Nephron progenitor cell (in vitro differentiated cells): Measurements from ENCODE around the gene PDE6C.

Experiments
- DNase-seq: peaks from one replicate; pipeline ENCODE4 v3.0.0; 2021
- H3K27ac Mint-ChIP-seq: 2 replicates; pipeline ENCODE4 v1.8.0; 2021; ENCODE audit warnings: mild to moderate bottlenecking, moderate library complexity, mixed read lengths
- H3K27me3 Mint-ChIP-seq: 2 replicates; pipeline ENCODE4 v1.8.0; 2021; ENCODE audit warnings: mild to moderate bottlenecking, low read depth, mixed read lengths; ENCODE audit not compliant: poor library complexity
- H3K36me3 Mint-ChIP-seq: 2 replicates; pipeline ENCODE4 v1.8.0; 2021; ENCODE audit warnings: low read depth, mixed read lengths
- H3K4me1 Mint-ChIP-seq: 2 replicates; pipeline ENCODE4 v1.8.0; 2021; ENCODE audit warnings: mixed read lengths
- H3K4me3 Mint-ChIP-seq: 2 replicates; pipeline ENCODE4 v1.8.0; 2021; ENCODE audit warnings: mild to moderate bottlenecking, moderate library complexity, mixed read lengths
- H3K9me3 Mint-ChIP-seq: 2 replicates; pipeline ENCODE4 v1.8.0; 2021; ENCODE audit warnings: mild to moderate bottlenecking, moderate library complexity, mixed read lengths
- TF ChIP-seq, protein P1 (sequence below): fragments of 200-600 bp; sonication (generic); IDR thresholded peaks from 2 replicates; pipeline ENCODE4 v1.5.0; 2021; ENCODE audit warnings: antibody characterized with exemption

The PDE6C gene

DNA sequence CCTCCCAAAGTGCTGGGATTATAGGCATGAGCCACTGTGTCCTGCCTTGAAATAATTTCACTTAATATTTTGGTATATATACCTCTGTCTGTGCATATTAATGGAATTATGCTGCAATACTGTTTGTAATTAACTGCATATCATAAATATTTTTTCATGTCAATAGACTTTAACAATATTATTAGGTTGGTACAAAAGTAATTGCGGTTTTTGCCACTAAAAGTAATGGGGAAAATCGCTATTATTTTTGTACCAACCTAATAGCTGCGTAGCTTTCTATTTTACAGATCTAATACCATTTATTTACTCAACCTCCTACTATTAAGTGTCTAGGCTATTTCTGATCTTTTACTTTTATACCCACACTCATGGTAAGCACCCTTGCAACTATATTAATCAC, 3.9 kb upstream of the PDE6C start:
- TF ChIP-seq, protein P1, sequence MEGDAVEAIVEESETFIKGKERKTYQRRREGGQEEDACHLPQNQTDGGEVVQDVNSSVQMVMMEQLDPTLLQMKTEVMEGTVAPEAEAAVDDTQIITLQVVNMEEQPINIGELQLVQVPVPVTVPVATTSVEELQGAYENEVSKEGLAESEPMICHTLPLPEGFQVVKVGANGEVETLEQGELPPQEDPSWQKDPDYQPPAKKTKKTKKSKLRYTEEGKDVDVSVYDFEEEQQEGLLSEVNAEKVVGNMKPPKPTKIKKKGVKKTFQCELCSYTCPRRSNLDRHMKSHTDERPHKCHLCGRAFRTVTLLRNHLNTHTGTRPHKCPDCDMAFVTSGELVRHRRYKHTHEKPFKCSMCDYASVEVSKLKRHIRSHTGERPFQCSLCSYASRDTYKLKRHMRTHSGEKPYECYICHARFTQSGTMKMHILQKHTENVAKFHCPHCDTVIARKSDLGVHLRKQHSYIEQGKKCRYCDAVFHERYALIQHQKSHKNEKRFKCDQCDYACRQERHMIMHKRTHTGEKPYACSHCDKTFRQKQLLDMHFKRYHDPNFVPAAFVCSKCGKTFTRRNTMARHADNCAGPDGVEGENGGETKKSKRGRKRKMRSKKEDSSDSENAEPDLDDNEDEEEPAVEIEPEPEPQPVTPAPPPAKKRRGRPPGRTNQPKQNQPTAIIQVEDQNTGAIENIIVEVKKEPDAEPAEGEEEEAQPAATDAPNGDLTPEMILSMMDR, result no peak
- no peak overlapping the region for H3K4me3 Mint-ChIP-seq
- peaks cover 43% of the 10 kb centered on the region for H3K27me3 Mint-ChIP-seq
- no peak for DNase-seq
- no peaks in the 10 kb centered on the region for H3K36me3 Mint-ChIP-seq
- no peaks in the 10 kb centered on the region for H3K9me3 Mint-ChIP-seq
- H3K4me1 Mint-ChIP-seq, result no peaks in the 10 kb centered on the region
- no peak overlapping the region for H3K27ac Mint-ChIP-seq

DNA sequence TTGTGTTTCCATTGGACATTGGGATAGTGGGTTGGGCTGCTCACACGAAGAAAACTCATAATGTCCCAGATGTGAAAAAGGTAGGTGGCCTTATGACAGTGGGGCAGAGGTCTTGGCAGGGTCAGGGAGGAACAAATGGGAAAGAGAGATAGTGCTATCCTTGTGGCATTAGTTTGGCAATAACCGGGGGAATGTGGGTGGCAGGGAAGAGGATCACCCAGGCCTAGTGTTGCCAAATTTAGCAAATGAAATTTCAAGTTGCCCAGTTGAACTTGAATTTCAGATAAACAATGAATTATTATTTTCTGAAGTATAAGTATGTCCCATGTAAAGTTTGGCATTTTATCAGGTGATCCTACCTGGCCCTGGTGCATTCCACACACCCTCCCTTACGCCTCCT, 789 bp downstream of the PDE6C start:
- Mint-ChIP-seq H3K36me3 (no peaks in the 10 kb centered on the region), H3K9me3 (no peaks in the 10 kb centered on the region), H3K27me3 (peaks cover 19% of the 10 kb centered on the region), H3K4me3 (no peak overlapping the region), H3K27ac (no peak overlapping the region), H3K4me1 (peaks cover 5% of the 10 kb centered on the region)
- no peak for DNase-seq
- TF ChIP-seq, protein P1, result no peak

DNA sequence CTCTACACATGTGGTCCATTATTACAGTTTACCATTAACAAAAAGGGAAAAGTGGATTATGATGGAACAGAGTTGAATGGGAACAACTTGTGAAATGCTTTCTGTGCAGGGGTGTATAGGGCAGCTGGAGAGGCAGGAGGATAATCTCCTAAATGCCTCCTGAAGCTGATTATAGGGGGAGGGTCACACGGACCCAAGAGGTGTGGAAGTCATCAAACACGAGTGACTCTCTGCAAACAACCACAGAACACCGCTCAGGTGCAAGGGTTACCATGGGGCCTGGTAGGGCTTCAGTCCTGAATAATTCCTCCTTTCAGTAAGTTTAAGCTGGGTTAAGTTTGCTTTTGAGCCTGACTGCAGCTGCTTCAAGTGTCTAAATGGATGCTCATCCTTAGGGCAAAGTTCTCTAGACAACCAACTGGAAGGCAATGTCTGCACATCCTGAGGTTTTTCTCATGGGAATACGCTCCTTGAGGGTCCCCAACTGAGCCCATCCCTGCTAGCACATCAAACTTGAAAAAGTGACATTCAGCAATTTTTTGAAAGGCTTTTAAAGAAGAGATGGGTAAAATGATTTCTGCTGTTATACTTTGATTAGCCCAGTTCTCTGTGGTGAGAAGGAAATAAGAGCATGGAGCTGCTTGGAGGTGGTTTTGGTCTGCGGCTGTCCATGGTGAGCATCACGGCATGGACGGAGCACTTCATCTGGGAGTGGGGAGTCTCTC, 1.9 kb downstream of the PDE6C start:
- H3K27ac Mint-ChIP-seq, result no peak overlapping the region
- no peak overlapping the region for H3K4me3 Mint-ChIP-seq
- H3K27me3 Mint-ChIP-seq, result peaks cover 21% of the 10 kb centered on the region
- no peaks in the 10 kb centered on the region for H3K9me3 Mint-ChIP-seq
- no peaks in the 10 kb centered on the region for H3K36me3 Mint-ChIP-seq
- TF ChIP-seq, protein P1, result no peak
- peaks cover 5% of the 10 kb centered on the region for H3K4me1 Mint-ChIP-seq
- DNase-seq, result no peak

DNA sequence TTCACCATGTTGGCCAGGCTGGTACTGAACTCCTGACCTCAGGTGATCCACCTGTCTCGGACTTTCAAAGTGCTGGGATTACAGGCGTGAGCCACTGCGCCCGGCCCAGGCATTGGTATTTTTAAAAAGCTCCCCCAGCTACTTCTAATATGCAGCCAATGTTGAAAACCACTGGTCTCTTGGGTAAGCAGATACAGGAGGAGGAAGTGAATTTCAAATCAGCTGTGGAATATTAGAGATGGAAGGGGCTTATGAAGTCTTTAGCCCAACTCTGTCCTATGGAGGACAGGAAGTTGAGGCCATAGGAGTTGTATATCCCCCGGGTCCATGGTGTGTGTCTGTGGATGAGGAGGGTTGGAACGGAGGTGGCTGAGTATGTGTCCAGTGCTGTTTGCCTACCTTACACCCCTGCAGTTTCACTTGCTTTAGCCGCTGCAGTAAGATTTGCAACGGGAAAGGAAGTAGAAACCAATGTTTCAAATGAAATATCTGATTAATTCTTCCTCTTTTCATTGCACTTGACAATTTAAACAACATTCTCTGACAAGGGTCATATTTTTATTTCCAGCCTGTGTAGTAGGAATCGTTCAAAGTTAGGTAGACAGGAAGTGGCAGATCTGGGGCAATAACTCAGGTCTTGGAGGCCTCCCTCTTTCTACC, 3.4 kb downstream of the PDE6C start:
- H3K27ac Mint-ChIP-seq, result no peak overlapping the region

DNA sequence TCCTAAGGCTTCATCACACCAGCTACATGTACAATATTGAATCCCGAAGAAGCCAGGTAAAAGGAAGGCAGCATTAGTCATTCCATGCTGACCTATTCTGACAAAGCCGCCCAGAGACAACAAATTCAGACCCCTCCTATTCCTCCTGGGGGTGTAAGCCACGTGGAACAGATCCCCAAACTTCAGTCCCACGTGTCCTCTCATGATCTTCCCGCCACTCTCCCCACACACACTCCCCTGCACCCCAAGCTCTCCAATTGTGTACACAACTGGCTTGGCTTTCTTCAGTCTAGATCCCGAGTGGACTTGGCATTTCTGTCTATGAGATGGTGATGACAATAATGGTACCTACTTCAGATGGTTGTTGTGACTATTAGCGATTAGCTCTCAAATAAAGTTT, 8.6 kb downstream of the PDE6C start:
- Mint-ChIP-seq H3K4me3 (no peak overlapping the region), H3K36me3 (no peaks in the 10 kb centered on the region), H3K27me3 (peaks cover 48% of the 10 kb centered on the region), H3K9me3 (no peaks in the 10 kb centered on the region), H3K4me1 (peaks cover 5% of the 10 kb centered on the region), H3K27ac (no peak overlapping the region)
- TF ChIP-seq, protein P1, result no peak
- no peak for DNase-seq

More for the DNA sequence above, 3.4 kb downstream of the PDE6C start:
- no peak for DNase-seq
- no peaks in the 10 kb centered on the region for H3K9me3 Mint-ChIP-seq
- no peaks in the 10 kb centered on the region for H3K36me3 Mint-ChIP-seq
- peaks cover 26% of the 10 kb centered on the region for H3K27me3 Mint-ChIP-seq
- peaks cover 5% of the 10 kb centered on the region for H3K4me1 Mint-ChIP-seq
- no peak overlapping the region for H3K4me3 Mint-ChIP-seq
- TF ChIP-seq, protein P1, result no peak

DNA sequence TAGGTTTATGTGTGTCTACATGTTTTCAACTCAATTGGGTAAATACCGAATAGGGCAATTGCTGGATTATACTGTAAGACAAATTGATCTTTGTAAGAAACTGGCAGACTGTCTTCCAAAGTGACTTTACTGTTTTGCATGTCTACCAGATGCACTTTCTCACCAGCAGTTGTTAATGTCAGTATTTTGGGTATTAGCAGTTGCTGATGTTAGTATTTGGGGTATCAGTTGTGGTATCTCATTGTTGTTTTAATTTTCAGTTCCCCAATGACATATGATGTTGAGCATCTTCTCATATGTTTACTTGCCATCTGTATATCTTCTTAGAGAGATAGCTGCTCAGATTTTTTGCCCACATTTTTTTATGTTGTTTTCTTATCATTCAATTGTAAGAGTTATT, 10.6 kb downstream of the PDE6C start:
- Mint-ChIP-seq H3K27me3 (peaks cover 43% of the 10 kb centered on the region), H3K4me3 (no peak overlapping the region), H3K36me3 (no peaks in the 10 kb centered on the region), H3K27ac (no peak overlapping the region), H3K9me3 (no peaks in the 10 kb centered on the region), H3K4me1 (no peaks in the 10 kb centered on the region)
- TF ChIP-seq, protein P1, result no peak
- DNase-seq, result no peak
